GM23338 (cell line): Measurements from ENCODE around the gene PDE4C.

ENCODE experiments used
- CREB1 ChIP-seq: fragments of 250-450 bp; sonication (Bioruptor Pico); IDR thresholded peaks from 2 replicates; pipeline ENCODE4 v1.5.0; 2020; ENCODE audit warnings: low read depth, mild to moderate bottlenecking, moderate library complexity
- CTCF ChIP-seq, 2 experiments: fragments of 200-600 bp in 1 of 2; sonication (generic) in 1 of 2; conservative IDR thresholded peaks; 2 replicates each; pipeline versions ENCODE4 v1.5.1 to v1.6.1; 2016 to 2017; ENCODE audit warnings: antibody characterized with exemption in 2 of 2, low read depth in 2 of 2, mild to moderate bottlenecking in 2 of 2, moderate library complexity in 1 of 2
- EZH2 ChIP-seq: fragments of 200-600 bp; sonication (generic); IDR thresholded peaks from one replicate; pipeline ENCODE4 v1.8.0; 2017; ENCODE audit warnings: antibody characterized with exemption, mild to moderate bottlenecking, low read depth; ENCODE audit not compliant: unreplicated experiment
- EZH2phosphoT487 ChIP-seq: fragments of 200-600 bp; sonication (generic); IDR thresholded peaks from one replicate; pipeline ENCODE4 v1.8.1; 2018; ENCODE audit warnings: antibody characterized with exemption; ENCODE audit not compliant: unreplicated experiment
- JUNB ChIP-seq: IDR thresholded peaks from one replicate; pipeline ENCODE4 v1.6.1; 2016; ENCODE audit warnings: antibody characterized with exemption; ENCODE audit not compliant: unreplicated experiment
- POLR2AphosphoS5 ChIP-seq: IDR thresholded peaks from 2 replicates; pipeline ENCODE4 v1.6.1; 2016; ENCODE audit warnings: antibody characterized with exemption, low read depth
- REST ChIP-seq: IDR thresholded peaks from one replicate; pipeline ENCODE4 v1.6.1; 2018; ENCODE audit warnings: antibody characterized with exemption; ENCODE audit not compliant: unreplicated experiment
- TF ChIP-seq, protein P1 (sequence below): fragments of 250-450 bp; sonication (Bioruptor Pico); IDR thresholded peaks from 2 replicates; pipeline ENCODE4 v1.5.0; 2020; ENCODE audit warnings: mild to moderate bottlenecking, moderate library complexity
- TF ChIP-seq, protein P2 (sequence below): IDR thresholded peaks from 2 replicates; pipeline ENCODE4 v1.6.1; 2016; ENCODE audit warnings: antibody characterized with exemption

DNA sequence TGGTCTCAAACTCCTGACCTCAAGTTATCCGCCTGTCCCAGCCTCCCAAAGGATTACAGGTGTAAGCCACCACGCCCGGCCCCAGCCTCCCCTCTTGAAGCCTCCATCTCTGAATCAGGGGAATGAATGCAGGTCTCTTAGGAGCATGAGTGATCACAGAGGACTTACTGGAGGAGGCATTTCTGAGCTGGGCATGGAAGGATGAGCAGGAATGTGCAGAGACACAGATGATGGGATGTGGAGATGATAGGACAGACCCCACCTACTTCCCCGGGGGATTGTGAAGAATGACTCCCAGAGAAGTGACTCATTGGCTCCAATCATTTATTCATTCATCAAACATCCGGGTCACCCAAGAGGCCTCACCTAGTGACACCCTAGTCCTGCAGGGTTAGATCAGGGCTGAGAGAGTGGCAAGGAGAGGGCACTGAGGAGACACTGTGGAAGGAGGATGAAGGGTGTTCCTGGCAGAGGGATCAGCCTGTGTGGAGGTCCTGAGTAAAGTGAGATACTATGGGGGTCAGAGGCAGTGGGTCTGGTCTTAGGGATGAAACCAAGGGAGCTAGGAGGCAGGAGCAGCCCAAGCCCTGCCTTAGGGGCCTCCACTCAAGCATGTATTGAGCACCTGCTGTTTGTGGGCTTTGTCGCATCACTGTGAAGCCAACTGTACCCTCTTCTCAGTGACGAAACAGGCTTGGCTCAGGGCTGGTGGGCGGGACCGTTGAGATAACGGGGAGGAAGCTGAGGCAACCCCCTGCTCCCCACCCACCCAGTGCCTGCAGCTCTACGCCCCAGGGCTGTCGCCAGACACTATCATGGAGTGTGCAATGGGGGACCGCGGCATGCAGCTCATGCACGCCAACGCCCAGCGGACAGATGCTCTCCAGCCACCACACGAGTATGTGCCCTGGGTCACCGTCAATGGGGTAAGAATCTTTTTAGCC is 49.6 kb downstream of the PDE4C start:
- TF ChIP-seq REST (no peak), EZH2 (no peak), CTCF (conservative IDR thresholded peaks at IDR 0.05; ENCODE audit: low read depth in 2 of 2) (no peak), POLR2AphosphoS5 (no peak), JUNB (no peak), CREB1 (no peak), EZH2phosphoT487 (no peak)
- TF ChIP-seq, protein P1, sequence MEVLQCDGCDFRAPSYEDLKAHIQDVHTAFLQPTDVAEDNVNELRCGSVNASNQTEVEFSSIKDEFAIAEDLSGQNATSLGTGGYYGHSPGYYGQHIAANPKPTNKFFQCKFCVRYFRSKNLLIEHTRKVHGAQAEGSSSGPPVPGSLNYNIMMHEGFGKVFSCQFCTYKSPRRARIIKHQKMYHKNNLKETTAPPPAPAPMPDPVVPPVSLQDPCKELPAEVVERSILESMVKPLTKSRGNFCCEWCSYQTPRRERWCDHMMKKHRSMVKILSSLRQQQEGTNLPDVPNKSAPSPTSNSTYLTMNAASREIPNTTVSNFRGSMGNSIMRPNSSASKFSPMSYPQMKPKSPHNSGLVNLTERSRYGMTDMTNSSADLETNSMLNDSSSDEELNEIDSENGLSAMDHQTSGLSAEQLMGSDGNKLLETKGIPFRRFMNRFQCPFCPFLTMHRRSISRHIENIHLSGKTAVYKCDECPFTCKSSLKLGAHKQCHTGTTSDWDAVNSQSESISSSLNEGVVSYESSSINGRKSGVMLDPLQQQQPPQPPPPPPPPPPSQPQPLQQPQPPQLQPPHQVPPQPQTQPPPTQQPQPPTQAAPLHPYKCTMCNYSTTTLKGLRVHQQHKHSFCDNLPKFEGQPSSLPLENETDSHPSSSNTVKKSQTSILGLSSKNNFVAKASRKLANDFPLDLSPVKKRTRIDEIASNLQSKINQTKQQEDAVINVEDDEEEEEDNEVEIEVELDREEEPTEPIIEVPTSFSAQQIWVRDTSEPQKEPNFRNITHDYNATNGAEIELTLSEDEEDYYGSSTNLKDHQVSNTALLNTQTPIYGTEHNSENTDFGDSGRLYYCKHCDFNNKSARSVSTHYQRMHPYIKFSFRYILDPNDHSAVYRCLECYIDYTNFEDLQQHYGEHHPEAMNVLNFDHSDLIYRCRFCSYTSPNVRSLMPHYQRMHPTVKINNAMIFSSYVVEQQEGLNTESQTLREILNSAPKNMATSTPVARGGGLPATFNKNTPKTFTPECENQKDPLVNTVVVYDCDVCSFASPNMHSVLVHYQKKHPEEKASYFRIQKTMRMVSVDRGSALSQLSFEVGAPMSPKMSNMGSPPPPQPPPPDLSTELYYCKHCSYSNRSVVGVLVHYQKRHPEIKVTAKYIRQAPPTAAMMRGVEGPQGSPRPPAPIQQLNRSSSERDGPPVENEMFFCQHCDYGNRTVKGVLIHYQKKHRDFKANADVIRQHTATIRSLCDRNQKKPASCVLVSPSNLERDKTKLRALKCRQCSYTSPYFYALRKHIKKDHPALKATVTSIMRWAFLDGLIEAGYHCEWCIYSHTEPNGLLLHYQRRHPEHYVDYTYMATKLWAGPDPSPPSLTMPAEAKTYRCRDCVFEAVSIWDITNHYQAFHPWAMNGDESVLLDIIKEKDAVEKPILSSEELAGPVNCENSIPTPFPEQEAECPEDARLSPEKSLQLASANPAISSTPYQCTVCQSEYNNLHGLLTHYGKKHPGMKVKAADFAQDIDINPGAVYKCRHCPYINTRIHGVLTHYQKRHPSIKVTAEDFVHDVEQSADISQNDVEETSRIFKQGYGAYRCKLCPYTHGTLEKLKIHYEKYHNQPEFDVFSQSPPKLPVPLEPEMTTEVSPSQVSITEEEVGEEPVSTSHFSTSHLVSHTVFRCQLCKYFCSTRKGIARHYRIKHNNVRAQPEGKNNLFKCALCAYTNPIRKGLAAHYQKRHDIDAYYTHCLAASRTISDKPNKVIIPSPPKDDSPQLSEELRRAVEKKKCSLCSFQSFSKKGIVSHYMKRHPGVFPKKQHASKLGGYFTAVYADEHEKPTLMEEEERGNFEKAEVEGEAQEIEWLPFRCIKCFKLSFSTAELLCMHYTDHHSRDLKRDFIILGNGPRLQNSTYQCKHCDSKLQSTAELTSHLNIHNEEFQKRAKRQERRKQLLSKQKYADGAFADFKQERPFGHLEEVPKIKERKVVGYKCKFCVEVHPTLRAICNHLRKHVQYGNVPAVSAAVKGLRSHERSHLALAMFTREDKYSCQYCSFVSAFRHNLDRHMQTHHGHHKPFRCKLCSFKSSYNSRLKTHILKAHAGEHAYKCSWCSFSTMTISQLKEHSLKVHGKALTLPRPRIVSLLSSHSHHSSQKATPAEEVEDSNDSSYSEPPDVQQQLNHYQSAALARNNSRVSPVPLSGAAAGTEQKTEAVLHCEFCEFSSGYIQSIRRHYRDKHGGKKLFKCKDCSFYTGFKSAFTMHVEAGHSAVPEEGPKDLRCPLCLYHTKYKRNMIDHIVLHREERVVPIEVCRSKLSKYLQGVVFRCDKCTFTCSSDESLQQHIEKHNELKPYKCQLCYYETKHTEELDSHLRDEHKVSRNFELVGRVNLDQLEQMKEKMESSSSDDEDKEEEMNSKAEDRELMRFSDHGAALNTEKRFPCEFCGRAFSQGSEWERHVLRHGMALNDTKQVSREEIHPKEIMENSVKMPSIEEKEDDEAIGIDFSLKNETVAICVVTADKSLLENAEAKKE (CRISPR knock-in tag) = no peak
- TF ChIP-seq, protein P2, sequence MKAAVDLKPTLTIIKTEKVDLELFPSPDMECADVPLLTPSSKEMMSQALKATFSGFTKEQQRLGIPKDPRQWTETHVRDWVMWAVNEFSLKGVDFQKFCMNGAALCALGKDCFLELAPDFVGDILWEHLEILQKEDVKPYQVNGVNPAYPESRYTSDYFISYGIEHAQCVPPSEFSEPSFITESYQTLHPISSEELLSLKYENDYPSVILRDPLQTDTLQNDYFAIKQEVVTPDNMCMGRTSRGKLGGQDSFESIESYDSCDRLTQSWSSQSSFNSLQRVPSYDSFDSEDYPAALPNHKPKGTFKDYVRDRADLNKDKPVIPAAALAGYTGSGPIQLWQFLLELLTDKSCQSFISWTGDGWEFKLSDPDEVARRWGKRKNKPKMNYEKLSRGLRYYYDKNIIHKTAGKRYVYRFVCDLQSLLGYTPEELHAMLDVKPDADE = no peak
